Smooth muscle cell (in vitro differentiated cells): ENCODE measurements around the gene PIK3C2A. TPM values are rescaled to one million over a fixed set of nuclear protein-coding genes. Genes with fewer than 3 reads are reported as not detected.

Source experiments
- DNase-seq: peaks from one replicate; lab custom pipeline; 2025; ENCODE audit not compliant: unreplicated experiment; lab: John Stamatoyannopoulos, UW
- H2AFZ ChIP-seq: fragments of 200-600 bp; sonication (generic); 2 replicates; pipeline ENCODE4 v1.6.0; 2016; ENCODE audit warnings: antibody characterized with exemption, low read depth, mild to moderate bottlenecking
- H3F3A ChIP-seq: fragments of 200-600 bp; sonication (generic); 2 replicates; pipeline ENCODE4 v1.6.0; 2017; ENCODE audit warnings: antibody characterized with exemption, low read depth
- H3K27ac ChIP-seq: fragments of 200-600 bp; sonication (generic); 2 replicates; pipeline ENCODE4 v1.5.1; 2016; ENCODE audit warnings: low read depth, mild to moderate bottlenecking
- H3K27me3 ChIP-seq: fragments of 200-600 bp; sonication (generic); 2 replicates; pipeline ENCODE4 v1.6.1; 2016; ENCODE audit warnings: low read depth, mild to moderate bottlenecking
- H3K36me3 ChIP-seq: fragments of 200-600 bp; sonication (generic); 2 replicates; pipeline ENCODE4 v1.5.1; 2016; ENCODE audit warnings: low read depth
- H3K4me1 ChIP-seq: fragments of 200-600 bp; sonication (generic); 2 replicates; pipeline ENCODE4 v1.5.1; 2016; ENCODE audit warnings: low read depth
- H3K4me2 ChIP-seq: fragments of 200-600 bp; sonication (generic); 2 replicates; pipeline ENCODE4 v1.6.0; 2016; ENCODE audit warnings: mild to moderate bottlenecking
- H3K4me3 ChIP-seq: fragments of 200-600 bp; sonication (generic); 2 replicates; pipeline ENCODE4 v1.5.1; 2016; ENCODE audit warnings: mild to moderate bottlenecking
- H3K79me2 ChIP-seq: fragments of 200-600 bp; sonication (generic); 2 replicates; pipeline ENCODE4 v1.6.0; 2016; ENCODE audit warnings: low read depth, mild to moderate bottlenecking
- H3K9ac ChIP-seq: fragments of 200-600 bp; sonication (generic); 2 replicates; pipeline ENCODE4 v1.6.0; 2016; ENCODE audit warnings: low read depth
- H3K9me3 ChIP-seq: fragments of 200-600 bp; sonication (generic); replicated peaks from 2 replicates; pipeline ENCODE4 v1.5.1; 2016; ENCODE audit warnings: low read depth
- H4K20me1 ChIP-seq: fragments of 200-600 bp; sonication (generic); 2 replicates; pipeline ENCODE4 v1.6.0; 2016; ENCODE audit warnings: low read depth
- CTCF ChIP-seq: fragments of 200-600 bp; sonication (generic); IDR thresholded peaks from 2 replicates; pipeline ENCODE4 v1.5.1; 2017; ENCODE audit warnings: borderline replicate concordance, mild to moderate bottlenecking, antibody characterized with exemption; ENCODE audit not compliant: insufficient read depth, poor library complexity, severe bottlenecking
- WGBS: methylation state at CpG from one replicate; pipeline ENCODE4 v1.1.7; 2016; ENCODE audit warnings: low lambda C conversion rate; 5-methylcytosine and 5-hydroxymethylcytosine counted together
- polyA plus RNA-seq: library from polyadenylated mRNA; unstranded; fragments of >200 nt; fragmentation: Nextera tagmentation; extraction: Ambion mirVana; gene quantifications from 2 replicates; pipeline ENCODE4 v1.2.1, GENCODE V29; 2016
- total RNA-seq: library from RNA; depleted of rRNA; stranded (reverse); fragments of >200 nt; gene quantifications from 2 replicates; pipeline ENCODE4 v1.2.3, GENCODE V29; 2014

PIK3C2A gene
- total and polyA plus RNA-seq, 2 experiments from 2014 or later = 10.0 to 50.6 TPM

- no peak for TF ChIP-seq CTCF
- H2AFZ ChIP-seq = no peak overlapping the region
- no peaks in the 10 kb centered on the region for H3K27me3 ChIP-seq
- H3K36me3 ChIP-seq = no peaks in the 10 kb centered on the region
- peak overlapping the region; percentile 99 for H3K9ac ChIP-seq
- 60% methylated on average over 2 of the region's 2 CpGs for WGBS
- H3K9me3 ChIP-seq = no peaks in the 10 kb centered on the region
- H3K4me3 ChIP-seq = peak overlapping the region; percentile 79
- H3K79me2 ChIP-seq = peaks cover 66% of the 10 kb centered on the region
- H3F3A ChIP-seq = no peaks in the 10 kb centered on the region
- peaks cover 53% of the 10 kb centered on the region for H4K20me1 ChIP-seq
- peak overlapping the region; percentile 99 for H3K27ac ChIP-seq
- peak overlapping the region; percentile 98 for H3K4me2 ChIP-seq
- no peak for DNase-seq
- peaks cover 14% of the 10 kb centered on the region for H3K4me1 ChIP-seq
Measured at GRCh38 chr11:17206463-17206862, 1.3 kb downstream of the PIK3C2A start.

GRCh38 chr11:17197431-17197898, 10.3 kb downstream of the PIK3C2A start:
- Histone ChIP-seq H3K4me1 (no peaks in the 10 kb centered on the region), H4K20me1 (peaks cover 95% of the 10 kb centered on the region), H3K27ac (peak overlapping the region; percentile 7), H3K9me3 (no peaks in the 10 kb centered on the region), H2AFZ (no peak overlapping the region), H3K79me2 (peaks cover 94% of the 10 kb centered on the region), H3F3A (no peaks in the 10 kb centered on the region), H3K27me3 (no peaks in the 10 kb centered on the region), H3K9ac (no peak overlapping the region), H3K4me2 (no peak overlapping the region), H3K36me3 (no peaks in the 10 kb centered on the region), H3K4me3 (no peak overlapping the region)
- no peak for TF ChIP-seq CTCF
- no peak for DNase-seq

GRCh38 chr11:17188675-17189074, 19.1 kb downstream of the PIK3C2A start:
- Histone ChIP-seq H3K79me2 (peaks cover 80% of the 10 kb centered on the region), H3K4me2 (no peak overlapping the region), H3K27me3 (no peaks in the 10 kb centered on the region), H3K36me3 (no peaks in the 10 kb centered on the region), H3K9me3 (no peaks in the 10 kb centered on the region), H3K4me3 (no peak overlapping the region), H3F3A (no peaks in the 10 kb centered on the region), H4K20me1 (peaks cover 89% of the 10 kb centered on the region), H3K27ac (no peak overlapping the region), H3K9ac (no peak overlapping the region), H3K4me1 (peaks cover 6% of the 10 kb centered on the region), H2AFZ (no peak overlapping the region)
- no peak for TF ChIP-seq CTCF
- 25% methylated on average over 2 of the region's 2 CpGs for WGBS
- no peak for DNase-seq

GRCh38 chr11:17186932-17187692, 20.7 kb downstream of the PIK3C2A start:
- H3K4me3 ChIP-seq = no peak overlapping the region
- peaks cover 82% of the 10 kb centered on the region for H3K79me2 ChIP-seq
- H3K36me3 ChIP-seq = no peaks in the 10 kb centered on the region
- peaks cover 6% of the 10 kb centered on the region for H3K4me1 ChIP-seq
- 97% methylated on average over 3 of the region's 3 CpGs for WGBS
- H3K4me2 ChIP-seq = peak overlapping the region; percentile 18
- H3F3A ChIP-seq = no peaks in the 10 kb centered on the region
- peaks cover 90% of the 10 kb centered on the region for H4K20me1 ChIP-seq
- H3K27ac ChIP-seq = peak overlapping the region; percentile 53
- H3K27me3 ChIP-seq = no peaks in the 10 kb centered on the region
- H3K9ac ChIP-seq = no peak overlapping the region
- no peak for DNase-seq
- H3K9me3 ChIP-seq = no peaks in the 10 kb centered on the region
- no peak for TF ChIP-seq CTCF
- H2AFZ ChIP-seq = no peak overlapping the region
